Naive thymus-derived CD8-positive, alpha-beta T cell (primary cell): ENCODE results near the gene BCL11A. TPM values are rescaled to one million over a fixed set of nuclear protein-coding genes. Genes with fewer than 3 reads are reported as not detected.
A peak's percentile ranks its signal among the peaks of the same experiment; 100 is the strongest.

ENCODE experiments used
- ATAC-seq, 2 donors: fragments of 150-1000 bp; cut with Tn5 transposase in 1 of 2; sonication (Bioruptor Pico), chemical (Tn5 transposase) in 1 of 2; 1 replicate in 1 of 2; 2 replicates in 1 of 2; pipeline ENCODE4 v1.10.0; 2021; ENCODE audit warnings: mild to moderate bottlenecking in 2 of 2, moderate library complexity in 2 of 2
- POLR2A ChIA-PET: fragments of 350-600 bp; sonication (Branson Sonifier 250); formaldehyde crosslinking; loops from one replicate; lab custom pipeline; 2021; ENCODE audit warnings: antibody characterized with exemption; lab: Charles Lee
- DNase-seq, 10 donors: peaks; one replicate each; pipeline versions ENCODE4 v3.0.0 to v3.0.0-alpha.2; 2020 to 2022
- H3K27ac Mint-ChIP-seq, 10 donors: one replicate each; pipeline ENCODE4 v1.8.0; 2020 to 2022; ENCODE audit warnings: mild to moderate bottlenecking in 10 of 10, mixed read lengths in 10 of 10, moderate library complexity in 4 of 10, inconsistent platforms in 1 of 10
- H3K27me3 Mint-ChIP-seq, 5 donors: one replicate each; pipeline ENCODE4 v1.8.0; 2021 to 2022; ENCODE audit warnings: mixed read lengths in 5 of 5
- H3K36me3 Mint-ChIP-seq, 3 donors: one replicate each; pipeline ENCODE4 v1.8.0; 2020 to 2022; ENCODE audit warnings: mixed read lengths in 3 of 3, mild to moderate bottlenecking in 2 of 3, inconsistent platforms in 1 of 3
- H3K4me1 Mint-ChIP-seq, 4 donors: one replicate each; pipeline ENCODE4 v1.8.0; 2021 to 2022; ENCODE audit warnings: mixed read lengths in 4 of 4
- H3K4me3 Mint-ChIP-seq, 10 donors: one replicate each; pipeline ENCODE4 v1.8.0; 2020 to 2022; ENCODE audit warnings: mild to moderate bottlenecking in 10 of 10, mixed read lengths in 10 of 10, moderate library complexity in 6 of 10, inconsistent platforms in 1 of 10
- H3K9me3 Mint-ChIP-seq, 9 donors: one replicate each; pipeline ENCODE4 v1.8.0; 2020 to 2022; ENCODE audit warnings: mixed read lengths in 9 of 9, mild to moderate bottlenecking in 3 of 9, inconsistent platforms in 1 of 9, moderate library complexity in 1 of 9
- polyA plus RNA-seq, 3 donors: library from polyadenylated mRNA; unstranded; fragments of 300-500 nt; fragmentation: Illumina TruSeq; gene quantifications; one replicate each; pipeline ENCODE4 v1.2.3, GENCODE V29; 2021
- total RNA-seq, 8 experiments: library from RNA in 2 of 8; stranded (reverse) in 2 of 8; gene quantifications; one replicate each; pipeline ENCODE4 v1.2.3 and lab custom pipeline; 2021 to 2026

Gene BCL11A
- total and polyA plus RNA-seq, 5 experiments from 2014 or later, result 0.64 to 11.6 (median 1.4) TPM

- Mint-ChIP-seq H3K9me3 (no peaks in the 10 kb centered on the region), H3K4me1 (peaks cover 0 to 78% (median 8%) of the 10 kb centered on the region in 4 donors), H3K36me3 (no peaks in the 10 kb centered on the region), H3K27me3 (peaks cover 5 to 59% (median 19%) of the 10 kb centered on the region in 5 donors), H3K4me3 (peak overlapping the region in 1 of 10 donors; percentile 9), H3K27ac (peak overlapping the region in 1 of 10 donors; percentile 72)
- DNase-seq, result no peak
- POLR2A ChIA-PET, result no interaction called here
- ATAC-seq, result no peak
Measured at GRCh38 chr2:60529136-60529784, 24.2 kb downstream of the BCL11A start.

- H3K4me1 Mint-ChIP-seq, result peaks cover 0 to 78% (median 8%) of the 10 kb centered on the region in 4 donors
- POLR2A ChIA-PET, result no interaction called here
- DNase-seq (no peak), ATAC-seq (no peak)
- H3K4me3 Mint-ChIP-seq, result no peak overlapping the region
- H3K9me3 Mint-ChIP-seq, result no peaks in the 10 kb centered on the region
- no peaks in the 10 kb centered on the region for H3K36me3 Mint-ChIP-seq
- peaks cover 5 to 56% (median 19%) of the 10 kb centered on the region in 5 donors for H3K27me3 Mint-ChIP-seq
- peak overlapping the region in 2 of 10 donors; percentile 72 to 80 for H3K27ac Mint-ChIP-seq
Measured at GRCh38 chr2:60528281-60529020, 25.0 kb downstream of the BCL11A start.

- peaks cover 5 to 52% (median 17%) of the 10 kb centered on the region in 5 donors for H3K27me3 Mint-ChIP-seq
- H3K4me1 Mint-ChIP-seq, result peaks cover 0 to 71% (median 8%) of the 10 kb centered on the region in 4 donors
Measured at GRCh38 chr2:60527762-60528161, 25.7 kb downstream of the BCL11A start.

GRCh38 chr2:60526623-60527022, 26.8 kb downstream of the BCL11A start:
- H3K27me3 Mint-ChIP-seq, result peaks cover 2 to 46% (median 12%) of the 10 kb centered on the region in 5 donors
- H3K4me1 Mint-ChIP-seq, result peaks cover 0 to 65% (median 8%) of the 10 kb centered on the region in 4 donors
- POLR2A ChIA-PET, result no interaction called here
- H3K27ac Mint-ChIP-seq, result no peak overlapping the region
- H3K4me3 Mint-ChIP-seq, result no peak overlapping the region
- no peak for ATAC-seq
- H3K36me3 Mint-ChIP-seq, result no peaks in the 10 kb centered on the region
- DNase-seq, result no peak
- no peaks in the 10 kb centered on the region for H3K9me3 Mint-ChIP-seq

More at GRCh38 chr2:60527762-60528161, 25.7 kb downstream of the BCL11A start:
- H3K9me3 Mint-ChIP-seq, result no peaks in the 10 kb centered on the region
- peak overlapping the region in 1 of 10 donors; percentile 11 for H3K4me3 Mint-ChIP-seq
- H3K27ac Mint-ChIP-seq, result peak overlapping the region in 2 of 10 donors; percentile 6 to 80
- no peaks in the 10 kb centered on the region for H3K36me3 Mint-ChIP-seq
- POLR2A ChIA-PET, result no interaction called here
- DNase-seq (no peak), ATAC-seq (no peak)

- peak in 1 of 10 donors; percentile 23 for DNase-seq
- POLR2A ChIA-PET, result no interaction called here
Measured at GRCh38 chr2:60525899-60526298, 27.6 kb downstream of the BCL11A start.

GRCh38 chr2:60524874-60525273, 28.6 kb downstream of the BCL11A start:
- no peaks in the 10 kb centered on the region for H3K36me3 Mint-ChIP-seq
- no peak for ATAC-seq
- H3K27me3 Mint-ChIP-seq, result peaks cover 0 to 31% (median 9%) of the 10 kb centered on the region in 5 donors
- H3K4me1 Mint-ChIP-seq, result peaks cover 0 to 56% (median 4%) of the 10 kb centered on the region in 4 donors
- H3K4me3 Mint-ChIP-seq, result no peak overlapping the region
- H3K9me3 Mint-ChIP-seq, result no peaks in the 10 kb centered on the region
- no peak overlapping the region for H3K27ac Mint-ChIP-seq
- DNase-seq, result no peak
- POLR2A ChIA-PET, result no interaction called here

More at GRCh38 chr2:60525899-60526298, 27.6 kb downstream of the BCL11A start:
- ATAC-seq, result peak in 1 of 2 donors; percentile 39
- Mint-ChIP-seq H3K27ac (peak overlapping the region in 1 of 10 donors; percentile 11), H3K27me3 (peaks cover 2 to 38% (median 12%) of the 10 kb centered on the region in 5 donors), H3K9me3 (no peaks in the 10 kb centered on the region), H3K36me3 (no peaks in the 10 kb centered on the region), H3K4me3 (no peak overlapping the region), H3K4me1 (peaks cover 0 to 61% (median 6%) of the 10 kb centered on the region in 4 donors)

GRCh38 chr2:60523963-60524362, 29.5 kb downstream of the BCL11A start:
- Mint-ChIP-seq H3K4me1 (peaks cover 0 to 48% (median 4%) of the 10 kb centered on the region in 4 donors), H3K27me3 (peaks cover 0 to 23% (median 6%) of the 10 kb centered on the region in 5 donors), H3K36me3 (no peaks in the 10 kb centered on the region), H3K9me3 (no peaks in the 10 kb centered on the region), H3K27ac (no peak overlapping the region), H3K4me3 (no peak overlapping the region)
- ATAC-seq (no peak), DNase-seq (no peak)
- POLR2A ChIA-PET, result no interaction called here

GRCh38 chr2:60522462-60522861, 31.0 kb downstream of the BCL11A start:
- Mint-ChIP-seq H3K27ac (no peak overlapping the region), H3K4me3 (no peak overlapping the region), H3K36me3 (no peaks in the 10 kb centered on the region), H3K27me3 (peaks cover 0 to 14% (median 0%) of the 10 kb centered on the region in 5 donors), H3K4me1 (peaks cover 0 to 43% (median 1%) of the 10 kb centered on the region in 4 donors), H3K9me3 (no peaks in the 10 kb centered on the region)
- DNase-seq, result no peak
- POLR2A ChIA-PET, result no interaction called here
- ATAC-seq, result no peak

- Mint-ChIP-seq H3K4me3 (no peak overlapping the region), H3K27me3 (peaks cover 0 to 8% (median 0%) of the 10 kb centered on the region in 5 donors), H3K9me3 (no peaks in the 10 kb centered on the region), H3K36me3 (no peaks in the 10 kb centered on the region), H3K27ac (peak overlapping the region in 1 of 10 donors; percentile 16), H3K4me1 (peaks cover 0 to 42% (median 1%) of the 10 kb centered on the region in 4 donors)
- POLR2A ChIA-PET, result no interaction called here
- DNase-seq, result no peak
- ATAC-seq, result no peak
Measured at GRCh38 chr2:60521626-60522025, 31.8 kb downstream of the BCL11A start.

- Mint-ChIP-seq H3K36me3 (no peaks in the 10 kb centered on the region), H3K27me3 (peaks cover 0 to 8% (median 0%) of the 10 kb centered on the region in 5 donors), H3K9me3 (no peaks in the 10 kb centered on the region), H3K4me3 (no peak overlapping the region), H3K4me1 (peaks cover 0 to 43% (median 1%) of the 10 kb centered on the region in 4 donors), H3K27ac (peak overlapping the region in 1 of 10 donors; percentile 23)
- POLR2A ChIA-PET, result interaction anchor here (0.7 kb wide), 1 partner anchor 29 kb away, joined by 3 read pairs; no protein-coding TSS in a partner anchor
- ATAC-seq (no peak), DNase-seq (no peak)
Measured at GRCh38 chr2:60520917-60521539, 32.4 kb downstream of the BCL11A start.

GRCh38 chr2:60520151-60520876, 33.1 kb downstream of the BCL11A start:
- peaks cover 0 to 12% (median 0%) of the 10 kb centered on the region in 5 donors for H3K27me3 Mint-ChIP-seq
- no peaks in the 10 kb centered on the region for H3K9me3 Mint-ChIP-seq
- peaks cover 0 to 43% (median under 1%) of the 10 kb centered on the region in 4 donors for H3K4me1 Mint-ChIP-seq
- ATAC-seq (no peak), DNase-seq (no peak)
- H3K36me3 Mint-ChIP-seq, result no peaks in the 10 kb centered on the region
- POLR2A ChIA-PET, result interaction anchor here (0.7 kb wide), 1 partner anchor 30 kb away, joined by 3 read pairs; no protein-coding TSS in a partner anchor
- no peak overlapping the region for H3K4me3 Mint-ChIP-seq
- H3K27ac Mint-ChIP-seq, result peak overlapping the region in 1 of 10 donors; percentile 23
